Breast epithelium (tissue), 3 donors: Measurements from ENCODE around the gene RAP1GAP2.

Source experiments
- POLR2A ChIP-seq: fragments of 450-650 bp; IDR thresholded peaks from one replicate; pipeline ENCODE4 v1.6.1; 2016; ENCODE audit warnings: antibody characterized with exemption, mild to moderate bottlenecking, moderate library complexity
- POLR2AphosphoS5 ChIP-seq, 3 donors: sonication (generic); formaldehyde crosslinking; IDR thresholded peaks; one replicate each; pipeline ENCODE4 v1.6.1; 2017; ENCODE audit warnings: antibody characterized with exemption in 3 of 3
- TF ChIP-seq, protein P1 (sequence below), 3 donors: fragments of 450-650 bp; IDR thresholded peaks; one replicate each; pipeline ENCODE4 v1.5.1; 2016 to 2017; ENCODE audit warnings: antibody characterized with exemption in 3 of 3, mild to moderate bottlenecking in 3 of 3, moderate library complexity in 3 of 3

DNA sequence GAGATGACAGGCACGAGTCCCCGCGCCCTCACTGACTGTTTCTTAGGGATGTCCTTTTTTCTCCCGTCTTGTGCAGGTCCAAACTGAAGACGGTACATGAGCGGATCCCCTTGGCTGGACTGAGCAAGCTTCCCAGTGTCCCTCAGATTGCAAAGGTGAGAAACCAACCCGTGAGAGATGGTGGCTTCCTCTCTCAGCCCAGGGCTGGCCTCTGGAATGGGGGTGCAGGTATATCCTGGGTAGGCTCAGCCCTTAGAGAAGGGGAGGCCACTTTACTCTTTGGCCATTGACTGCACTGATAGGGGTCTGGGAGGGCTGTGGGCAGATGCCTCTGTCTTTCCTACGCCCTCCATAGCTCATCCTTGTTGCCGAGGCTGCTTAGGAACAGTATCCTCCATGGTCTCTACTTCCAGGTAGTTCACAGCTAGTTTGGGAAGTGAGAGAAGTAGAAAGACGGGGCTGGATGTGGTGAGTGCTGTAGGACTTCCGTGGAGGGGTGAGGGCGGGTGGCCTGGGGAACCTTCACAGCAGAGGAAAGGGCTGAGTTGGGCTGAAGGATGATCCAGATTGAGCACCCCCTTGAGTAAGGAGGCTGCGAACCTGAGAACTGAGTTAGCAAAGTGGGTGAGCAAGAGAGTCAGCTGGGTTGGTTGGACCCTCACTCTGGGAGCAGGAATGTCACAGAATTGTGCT lies 184.1 kb downstream of the RAP1GAP2 start:
- TF ChIP-seq, protein P1, sequence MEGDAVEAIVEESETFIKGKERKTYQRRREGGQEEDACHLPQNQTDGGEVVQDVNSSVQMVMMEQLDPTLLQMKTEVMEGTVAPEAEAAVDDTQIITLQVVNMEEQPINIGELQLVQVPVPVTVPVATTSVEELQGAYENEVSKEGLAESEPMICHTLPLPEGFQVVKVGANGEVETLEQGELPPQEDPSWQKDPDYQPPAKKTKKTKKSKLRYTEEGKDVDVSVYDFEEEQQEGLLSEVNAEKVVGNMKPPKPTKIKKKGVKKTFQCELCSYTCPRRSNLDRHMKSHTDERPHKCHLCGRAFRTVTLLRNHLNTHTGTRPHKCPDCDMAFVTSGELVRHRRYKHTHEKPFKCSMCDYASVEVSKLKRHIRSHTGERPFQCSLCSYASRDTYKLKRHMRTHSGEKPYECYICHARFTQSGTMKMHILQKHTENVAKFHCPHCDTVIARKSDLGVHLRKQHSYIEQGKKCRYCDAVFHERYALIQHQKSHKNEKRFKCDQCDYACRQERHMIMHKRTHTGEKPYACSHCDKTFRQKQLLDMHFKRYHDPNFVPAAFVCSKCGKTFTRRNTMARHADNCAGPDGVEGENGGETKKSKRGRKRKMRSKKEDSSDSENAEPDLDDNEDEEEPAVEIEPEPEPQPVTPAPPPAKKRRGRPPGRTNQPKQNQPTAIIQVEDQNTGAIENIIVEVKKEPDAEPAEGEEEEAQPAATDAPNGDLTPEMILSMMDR (IDR thresholded peaks at IDR 0.05), result no peak
- TF ChIP-seq POLR2A (no peak), POLR2AphosphoS5 (IDR thresholded peaks at IDR 0.05) (no peak)
